ENCODE results near the gene SLC52A3. TPM values are rescaled to one million over a fixed set of nuclear protein-coding genes. Genes with fewer than 3 reads are reported as not detected.

Gene SLC52A3
- total and polyA plus RNA-seq, 2 of the 13 experiments (the other 11 are each of a cell fraction or from before 2014, with no cell fraction given): 0.03 TPM; not detected in 1

DNA sequence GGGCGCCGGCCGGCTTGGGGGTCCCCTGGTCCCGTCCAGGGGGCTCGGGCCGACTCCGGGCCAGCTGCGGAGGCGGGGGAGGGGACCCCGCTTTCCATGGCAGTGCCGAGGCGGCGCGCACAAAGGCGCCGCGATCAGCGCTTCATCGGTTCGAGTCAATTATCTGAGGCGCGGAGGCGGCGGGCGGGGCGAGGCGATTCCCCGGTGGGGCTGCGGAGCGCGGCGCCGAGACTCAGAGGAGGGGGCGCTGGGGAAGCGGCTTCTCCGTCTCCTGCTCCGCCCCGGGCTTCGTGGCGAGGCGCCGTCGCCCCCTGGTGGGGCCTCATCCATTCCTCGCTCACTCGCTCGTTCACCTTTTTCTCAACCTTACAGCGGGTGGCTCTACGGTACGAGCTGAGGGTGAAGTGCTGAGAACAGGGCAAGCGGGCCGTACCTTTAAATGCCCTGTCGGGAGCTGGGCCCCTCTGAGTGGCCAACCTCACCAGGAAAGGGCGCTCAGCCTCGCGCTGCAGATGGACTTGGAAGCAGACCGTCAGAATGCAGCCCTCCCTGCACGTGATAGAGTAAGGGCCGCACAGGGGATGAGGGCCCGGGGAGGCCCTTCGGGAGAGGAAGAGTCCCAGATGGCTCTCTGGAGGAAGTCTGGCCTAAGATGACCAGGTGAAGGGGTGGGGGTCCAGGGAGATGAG lies 39.9 kb downstream of the SLC52A3 start (continued):
- no peak for TF ChIP-seq ZNF672 (CRISPR knock-in tag; IDR thresholded peaks at IDR 0.05)
- TF ChIP-seq, protein P1, sequence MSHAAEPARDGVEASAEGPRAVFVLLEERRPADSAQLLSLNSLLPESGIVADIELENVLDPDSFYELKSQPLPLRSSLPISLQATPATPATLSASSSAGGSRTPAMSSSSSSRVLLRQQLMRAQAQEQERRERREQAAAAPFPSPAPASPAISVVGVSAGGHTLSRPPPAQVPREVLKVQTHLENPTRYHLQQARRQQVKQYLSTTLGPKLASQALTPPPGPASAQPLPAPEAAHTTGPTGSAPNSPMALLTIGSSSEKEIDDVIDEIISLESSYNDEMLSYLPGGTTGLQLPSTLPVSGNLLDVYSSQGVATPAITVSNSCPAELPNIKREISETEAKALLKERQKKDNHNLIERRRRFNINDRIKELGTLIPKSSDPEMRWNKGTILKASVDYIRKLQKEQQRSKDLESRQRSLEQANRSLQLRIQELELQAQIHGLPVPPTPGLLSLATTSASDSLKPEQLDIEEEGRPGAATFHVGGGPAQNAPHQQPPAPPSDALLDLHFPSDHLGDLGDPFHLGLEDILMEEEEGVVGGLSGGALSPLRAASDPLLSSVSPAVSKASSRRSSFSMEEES (CRISPR knock-in tag; IDR thresholded peaks at IDR 0.05): peak; percentile 49; the same call in 1 of the 2 replicates
- TF ChIP-seq FOXO1 (CRISPR knock-in tag; IDR thresholded peaks at IDR 0.05): peak; percentile 64; the same call in 1 of the 2 replicates
- TF ChIP-seq SCMH1 (CRISPR knock-in tag; IDR thresholded peaks at IDR 0.05; ENCODE audit: borderline replicate concordance): no peak
- no peak for TF ChIP-seq DMAP1 (CRISPR knock-in tag; IDR thresholded peaks at IDR 0.05)
- TF ChIP-seq SYNCRIP (IDR thresholded peaks at IDR 0.05; ENCODE audit: insufficient read depth, low read depth, low read length): no peak
- no peak for TF ChIP-seq NR3C1 (CRISPR knock-in tag; IDR thresholded peaks at IDR 0.05)
- TF ChIP-seq, protein P2, sequence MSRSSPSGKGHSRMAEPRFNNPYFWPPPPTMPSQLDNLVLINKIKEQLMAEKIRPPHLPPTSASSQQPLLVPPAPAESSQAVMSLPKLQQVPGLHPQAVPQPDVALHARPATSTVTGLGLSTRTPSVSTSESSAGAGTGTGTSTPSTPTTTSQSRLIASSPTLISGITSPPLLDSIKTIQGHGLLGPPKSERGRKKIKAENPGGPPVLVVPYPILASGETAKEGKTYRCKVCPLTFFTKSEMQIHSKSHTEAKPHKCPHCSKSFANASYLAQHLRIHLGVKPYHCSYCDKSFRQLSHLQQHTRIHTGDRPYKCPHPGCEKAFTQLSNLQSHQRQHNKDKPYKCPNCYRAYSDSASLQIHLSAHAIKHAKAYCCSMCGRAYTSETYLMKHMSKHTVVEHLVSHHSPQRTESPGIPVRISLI (CRISPR knock-in tag; IDR thresholded peaks at IDR 0.05; ENCODE audit: borderline replicate concordance): peak; percentile 41; the same call in 1 of the 2 replicates
- TF ChIP-seq, protein P3, sequence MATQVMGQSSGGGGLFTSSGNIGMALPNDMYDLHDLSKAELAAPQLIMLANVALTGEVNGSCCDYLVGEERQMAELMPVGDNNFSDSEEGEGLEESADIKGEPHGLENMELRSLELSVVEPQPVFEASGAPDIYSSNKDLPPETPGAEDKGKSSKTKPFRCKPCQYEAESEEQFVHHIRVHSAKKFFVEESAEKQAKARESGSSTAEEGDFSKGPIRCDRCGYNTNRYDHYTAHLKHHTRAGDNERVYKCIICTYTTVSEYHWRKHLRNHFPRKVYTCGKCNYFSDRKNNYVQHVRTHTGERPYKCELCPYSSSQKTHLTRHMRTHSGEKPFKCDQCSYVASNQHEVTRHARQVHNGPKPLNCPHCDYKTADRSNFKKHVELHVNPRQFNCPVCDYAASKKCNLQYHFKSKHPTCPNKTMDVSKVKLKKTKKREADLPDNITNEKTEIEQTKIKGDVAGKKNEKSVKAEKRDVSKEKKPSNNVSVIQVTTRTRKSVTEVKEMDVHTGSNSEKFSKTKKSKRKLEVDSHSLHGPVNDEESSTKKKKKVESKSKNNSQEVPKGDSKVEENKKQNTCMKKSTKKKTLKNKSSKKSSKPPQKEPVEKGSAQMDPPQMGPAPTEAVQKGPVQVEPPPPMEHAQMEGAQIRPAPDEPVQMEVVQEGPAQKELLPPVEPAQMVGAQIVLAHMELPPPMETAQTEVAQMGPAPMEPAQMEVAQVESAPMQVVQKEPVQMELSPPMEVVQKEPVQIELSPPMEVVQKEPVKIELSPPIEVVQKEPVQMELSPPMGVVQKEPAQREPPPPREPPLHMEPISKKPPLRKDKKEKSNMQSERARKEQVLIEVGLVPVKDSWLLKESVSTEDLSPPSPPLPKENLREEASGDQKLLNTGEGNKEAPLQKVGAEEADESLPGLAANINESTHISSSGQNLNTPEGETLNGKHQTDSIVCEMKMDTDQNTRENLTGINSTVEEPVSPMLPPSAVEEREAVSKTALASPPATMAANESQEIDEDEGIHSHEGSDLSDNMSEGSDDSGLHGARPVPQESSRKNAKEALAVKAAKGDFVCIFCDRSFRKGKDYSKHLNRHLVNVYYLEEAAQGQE (IDR thresholded peaks at IDR 0.05; ENCODE audit: borderline replicate concordance in 1 of 2, low read depth in 1 of 2, low read length in 2 of 2): no peak
- no peak for TF ChIP-seq ZBTB42 (CRISPR knock-in tag; IDR thresholded peaks at IDR 0.05)
- TF ChIP-seq HNRNPUL1 (IDR thresholded peaks at IDR 0.05; ENCODE audit: low read depth, low read length): no peak
- TF ChIP-seq ZEB1 (IDR thresholded peaks at IDR 0.05; ENCODE audit: insufficient replicate concordance, low read depth): no peak
- no peak for TF ChIP-seq ZNF234 (CRISPR knock-in tag; conservative IDR thresholded peaks at IDR 0.05)
- TF ChIP-seq, protein P4, sequence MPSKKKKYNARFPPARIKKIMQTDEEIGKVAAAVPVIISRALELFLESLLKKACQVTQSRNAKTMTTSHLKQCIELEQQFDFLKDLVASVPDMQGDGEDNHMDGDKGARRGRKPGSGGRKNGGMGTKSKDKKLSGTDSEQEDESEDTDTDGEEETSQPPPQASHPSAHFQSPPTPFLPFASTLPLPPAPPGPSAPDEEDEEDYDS (CRISPR knock-in tag; IDR thresholded peaks at IDR 0.05): peak; percentile 17; the same call in 1 of the 2 replicates
- TF ChIP-seq, protein P5, sequence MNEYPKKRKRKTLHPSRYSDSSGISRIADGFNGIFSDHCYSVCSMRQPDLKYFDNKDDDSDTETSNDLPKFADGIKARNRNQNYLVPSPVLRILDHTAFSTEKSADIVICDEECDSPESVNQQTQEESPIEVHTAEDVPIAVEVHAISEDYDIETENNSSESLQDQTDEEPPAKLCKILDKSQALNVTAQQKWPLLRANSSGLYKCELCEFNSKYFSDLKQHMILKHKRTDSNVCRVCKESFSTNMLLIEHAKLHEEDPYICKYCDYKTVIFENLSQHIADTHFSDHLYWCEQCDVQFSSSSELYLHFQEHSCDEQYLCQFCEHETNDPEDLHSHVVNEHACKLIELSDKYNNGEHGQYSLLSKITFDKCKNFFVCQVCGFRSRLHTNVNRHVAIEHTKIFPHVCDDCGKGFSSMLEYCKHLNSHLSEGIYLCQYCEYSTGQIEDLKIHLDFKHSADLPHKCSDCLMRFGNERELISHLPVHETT (CRISPR knock-in tag; conservative IDR thresholded peaks at IDR 0.05): 0 out of 2 replicates have a peak, but pooled peaks have one; percentile 52
- TF ChIP-seq ZNF501 (CRISPR knock-in tag; IDR thresholded peaks at IDR 0.05): no peak
- TF ChIP-seq SIN3B (IDR thresholded peaks at IDR 0.05; ENCODE audit: low read length): no peak
- TF ChIP-seq ZNF572 (CRISPR knock-in tag; IDR thresholded peaks at IDR 0.05): no peak; the same call in 1 of the 2 replicates
- no peak for TF ChIP-seq NONO (IDR thresholded peaks at IDR 0.05)
- TF ChIP-seq NONO (CRISPR knock-in tag; conservative IDR thresholded peaks at IDR 0.05): peak; percentile 76
- TF ChIP-seq, protein P6, sequence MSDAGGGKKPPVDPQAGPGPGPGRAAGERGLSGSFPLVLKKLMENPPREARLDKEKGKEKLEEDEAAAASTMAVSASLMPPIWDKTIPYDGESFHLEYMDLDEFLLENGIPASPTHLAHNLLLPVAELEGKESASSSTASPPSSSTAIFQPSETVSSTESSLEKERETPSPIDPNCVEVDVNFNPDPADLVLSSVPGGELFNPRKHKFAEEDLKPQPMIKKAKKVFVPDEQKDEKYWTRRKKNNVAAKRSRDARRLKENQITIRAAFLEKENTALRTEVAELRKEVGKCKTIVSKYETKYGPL (CRISPR knock-in tag; IDR thresholded peaks at IDR 0.05): no peak
